Lower leg skin (tissue), 4 donors: ENCODE results near the gene MACF1. TPM values are rescaled to one million over a fixed set of nuclear protein-coding genes. Genes with fewer than 3 reads are reported as not detected.

ENCODE experiments used
- DNase-seq, 2 donors: peaks; one replicate each; pipeline ENCODE4 v3.0.0-alpha.2; 2019; ENCODE audit warnings: low spot score in 2 of 2
- H3K4me3 ChIP-seq: fragments of 200-600 bp; sonication (generic); 2 replicates; pipeline ENCODE4 v1.5.1; 2017; ENCODE audit warnings: mild to moderate bottlenecking, low read depth; ENCODE audit not compliant: poor library complexity, severe bottlenecking
- CTCF ChIP-seq, 3 donors: fragments of 450-650 bp; IDR thresholded peaks; one replicate each; pipeline ENCODE4 v1.5.1; 2016; ENCODE audit warnings: antibody characterized with exemption in 3 of 3, mild to moderate bottlenecking in 3 of 3, moderate library complexity in 2 of 3
- POLR2A ChIP-seq, 2 donors: fragments of 450-650 bp; IDR thresholded peaks; one replicate each; pipeline ENCODE4 v1.6.1; 2016 to 2017; ENCODE audit warnings: antibody characterized with exemption in 2 of 2, mild to moderate bottlenecking in 1 of 2, moderate library complexity in 1 of 2
- WGBS, 2 donors: methylation state at CpG; one replicate each; pipeline ENCODE4 v1.1.5; 2018; 5-methylcytosine and 5-hydroxymethylcytosine counted together
- intact Hi-C: fragments of 100-400 bp; cut with DNase I; formaldehyde crosslinking; loops from one replicate; pipeline ENCODE4 v1.15.0; 2023; ENCODE audit warnings: low total_unique reads
- total RNA-seq, 4 donors: library from RNA; depleted of rRNA; stranded (reverse); fragments of >200 nt; gene quantifications; one replicate each; pipeline ENCODE4 v1.1.0, GENCODE V29; 2016

The MACF1 gene
- total RNA-seq, 4 donors from 2014 or later, result 427 to 686 (median 463) TPM

DNA sequence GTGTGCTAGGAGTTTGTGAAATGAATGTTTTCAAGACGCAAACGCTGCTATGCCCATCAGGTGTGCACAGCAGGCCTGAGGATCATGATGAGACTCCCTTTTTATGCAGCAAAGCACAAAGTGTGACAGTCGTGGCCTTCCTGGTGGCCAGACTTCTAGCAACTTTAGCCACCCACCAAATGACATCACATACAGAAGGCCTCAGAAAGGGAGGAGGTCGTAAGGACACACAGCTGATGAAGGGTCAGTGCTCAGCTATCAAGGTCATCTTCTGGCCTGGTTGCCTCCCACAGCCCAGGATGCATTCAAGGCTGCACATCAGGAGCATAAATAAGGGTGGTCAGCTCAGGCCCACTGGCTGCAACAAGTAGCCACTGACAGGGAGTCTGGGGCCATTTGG, 323.6 kb downstream of the MACF1 start:
- DNase-seq, result no peak
- TF ChIP-seq CTCF (IDR thresholded peaks at IDR 0.05) (no peak), POLR2A (IDR thresholded peaks at IDR 0.05) (no peak)
- no peak overlapping the region for H3K4me3 ChIP-seq
- intact Hi-C loops, result no loop called here
- WGBS, 2 donors, result 89% methylated on average over 4 of the region's 4 CpGs

DNA sequence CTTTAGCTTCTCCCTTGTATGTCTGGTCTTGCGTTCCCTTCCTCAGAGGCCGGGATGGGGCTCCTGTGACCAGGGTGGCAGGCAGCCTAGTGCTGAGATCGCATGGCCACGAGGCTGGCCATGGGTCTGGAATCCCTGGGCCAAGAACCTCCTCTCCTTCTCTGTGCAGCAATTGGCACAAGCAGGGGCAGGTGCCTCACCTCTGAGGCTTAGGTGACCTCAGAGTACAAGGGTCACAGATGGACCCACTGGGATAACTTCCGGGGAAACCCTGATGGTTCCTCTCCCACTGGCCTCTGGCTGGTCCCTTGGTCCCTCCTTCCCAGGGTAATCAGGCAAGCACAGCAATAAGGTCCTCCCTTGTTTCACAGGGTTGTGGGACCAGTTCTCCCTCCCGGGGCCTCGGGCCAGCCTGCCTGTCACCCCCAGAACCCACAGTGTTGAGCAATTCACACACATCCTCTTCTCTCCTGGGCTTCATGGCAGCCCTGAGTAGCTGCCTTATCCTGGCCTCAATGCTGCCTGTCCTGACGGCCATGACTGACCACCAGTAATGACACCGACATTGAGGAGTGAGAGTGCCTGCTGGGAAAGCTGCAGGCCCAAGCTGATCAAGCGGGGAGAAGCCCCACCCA, 325.5 kb downstream of the MACF1 start:
- H3K4me3 ChIP-seq, result no peak overlapping the region
- DNase-seq, result no peak
- intact Hi-C loops, result no loop called here
- WGBS, 2 donors, result 86 to 89% methylated on average over 8 to 10 of the region's 10 CpGs
- TF ChIP-seq CTCF (IDR thresholded peaks at IDR 0.05), result no peak
- TF ChIP-seq POLR2A (IDR thresholded peaks at IDR 0.05), result no peak

- H3K4me3 ChIP-seq, result no peak overlapping the region
- no peak for DNase-seq
- WGBS, 2 donors, result 94 to 96% methylated on average over 4 of the region's 4 CpGs
- TF ChIP-seq CTCF (IDR thresholded peaks at IDR 0.05) (no peak), POLR2A (IDR thresholded peaks at IDR 0.05) (no peak)
- intact Hi-C loops, result no loop called here
Observed at GRCh38 chr1:39531526-39531925, 327.0 kb downstream of the MACF1 start.

- TF ChIP-seq POLR2A (IDR thresholded peaks at IDR 0.05) (no peak), CTCF (IDR thresholded peaks at IDR 0.05) (no peak)
- no peak overlapping the region for H3K4me3 ChIP-seq
- no peak for DNase-seq
- 100% methylated on average over 1 of the region's 1 CpG for WGBS, 2 donors
- intact Hi-C loops, result no loop called here
Observed at GRCh38 chr1:39533442-39533841, 328.9 kb downstream of the MACF1 start.

Other genes with a start within 250 kb of the MACF1 start
- 10 to 100 TPM; 22.3 to 36.8 (median 28.7) TPM for gene AKIRIN1, start 213.4 kb upstream of the MACF1 start, total RNA-seq
- 100 to 1,000 TPM; 202 to 542 (median 255) TPM for gene NDUFS5, start 178.3 kb upstream of the MACF1 start, total RNA-seq